ENCODE results near the gene ARPC4.

Gene ARPC4

DNA sequence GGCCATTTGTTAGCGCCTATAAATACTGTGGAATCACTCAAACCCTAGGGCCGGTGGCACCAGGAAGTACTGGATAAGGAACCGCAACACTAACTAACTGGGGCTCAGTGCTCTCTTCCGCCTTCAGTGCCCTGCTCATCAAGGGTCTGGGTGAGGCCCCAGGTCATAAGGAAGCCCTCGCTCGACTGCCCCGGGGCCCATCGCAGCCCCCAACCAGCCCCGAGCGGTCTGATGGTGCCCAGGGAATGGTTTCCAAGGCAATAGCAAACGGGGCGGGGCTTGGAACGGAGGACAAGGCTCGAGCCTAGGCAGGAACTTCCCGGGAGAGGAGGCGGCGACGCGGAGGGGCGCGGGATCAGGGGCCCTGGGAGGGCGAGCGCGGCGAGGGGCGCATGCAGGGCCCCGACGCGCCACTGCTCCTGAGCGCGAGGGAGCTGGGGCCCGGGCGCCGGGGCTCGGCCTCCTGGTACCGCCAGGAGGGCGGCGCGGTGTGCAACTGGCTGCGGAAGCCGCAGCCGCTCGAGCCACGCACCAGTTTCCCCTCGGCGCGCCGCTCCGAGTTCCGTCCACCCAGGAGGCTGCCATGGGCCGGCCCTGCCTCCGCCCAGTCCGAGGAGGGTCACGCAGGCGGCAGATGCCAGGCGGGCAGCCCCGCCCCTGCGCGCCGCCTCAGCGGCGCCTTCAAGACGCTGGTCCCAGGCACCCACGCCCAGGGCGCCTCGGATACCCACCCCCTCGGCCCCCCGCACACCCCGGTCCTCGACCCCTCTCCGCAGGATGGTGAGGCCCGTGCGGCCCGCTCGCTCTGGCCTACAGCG is 16.9 kb downstream of the ARPC4 start, which contains the start of gene TTLL3:
TSS of gene TTLL3 (plus strand) at position 648 of the 818 bp plus-strand sequence. CDS start 400 bp downstream, outside the sequence.
- ATAC-seq, result peak; percentile 81
- TF ChIP-seq BACH2 (CRISPR knock-in tag; IDR thresholded peaks at IDR 0.05; ENCODE audit: borderline replicate concordance) (no peak), RARB (CRISPR knock-in tag; IDR thresholded peaks at IDR 0.05) (no peak), ARNTL (CRISPR knock-in tag; IDR thresholded peaks at IDR 0.05; ENCODE audit: borderline replicate concordance, low read depth) (peak; percentile 10; the same call in 1 of the 2 replicates), TOX (CRISPR knock-in tag; IDR thresholded peaks at IDR 0.05; ENCODE audit: borderline replicate concordance) (no peak), ZNF70 (CRISPR knock-in tag; IDR thresholded peaks at IDR 0.05) (0 out of 2 replicates have a peak, but pooled peaks have one; percentile 7), ZC3H10 (CRISPR knock-in tag; IDR thresholded peaks at IDR 0.05) (0 out of 2 replicates have a peak, but pooled peaks have one; percentile 48)

DNA sequence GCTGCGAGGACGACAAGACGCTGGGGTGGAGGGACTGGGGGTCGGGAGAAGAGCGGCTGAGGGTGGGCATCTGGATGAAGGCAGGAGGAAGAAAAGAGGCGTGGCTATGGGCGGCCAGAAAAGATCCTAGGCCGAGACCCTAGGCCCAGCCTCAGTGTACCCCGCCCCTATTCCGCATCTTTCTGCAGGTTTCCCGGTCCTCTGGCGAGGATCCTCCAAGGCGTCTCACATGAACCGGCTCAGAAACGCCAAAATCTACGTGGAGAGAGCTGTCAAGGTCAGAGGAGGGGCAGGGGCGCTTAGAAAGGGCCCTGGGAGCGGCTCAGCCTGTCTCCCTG is 17.5 kb downstream of the ARPC4 start:
- ATAC-seq, result no peak; the same call in 2 of the 3 replicates
- TF ChIP-seq ZNF565 (CRISPR knock-in tag; conservative IDR thresholded peaks at IDR 0.05; ENCODE audit: low read depth) (no peak), SNAI2 (CRISPR knock-in tag; IDR thresholded peaks at IDR 0.05) (no peak), TOX (CRISPR knock-in tag; IDR thresholded peaks at IDR 0.05; ENCODE audit: borderline replicate concordance) (no peak)

DNA sequence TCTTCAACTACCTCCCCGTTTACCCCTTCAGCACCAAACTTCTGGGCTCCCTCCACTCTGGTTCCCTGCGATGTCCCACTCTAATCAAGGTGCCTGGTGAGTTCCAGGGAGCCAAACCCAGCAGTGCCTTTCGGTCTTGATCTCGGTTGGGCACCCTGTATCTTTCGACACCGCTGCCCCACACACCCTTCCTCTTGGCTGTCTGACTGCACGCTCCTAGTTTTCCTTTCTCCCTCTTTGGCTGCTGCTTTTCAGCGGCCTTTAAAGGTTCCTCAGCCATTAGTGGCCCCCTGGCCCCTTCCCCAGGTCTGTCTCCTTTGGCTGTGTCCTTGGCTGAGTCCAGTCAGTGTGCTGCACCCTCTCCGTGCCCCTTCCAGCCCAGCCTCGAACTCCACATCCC is 18.0 kb downstream of the ARPC4 start:
- no peak for ATAC-seq
- TF ChIP-seq ZNF8 (CRISPR knock-in tag; IDR thresholded peaks at IDR 0.05) (no peak), CSDC2 (CRISPR knock-in tag; IDR thresholded peaks at IDR 0.05) (no peak), TOX (CRISPR knock-in tag; IDR thresholded peaks at IDR 0.05; ENCODE audit: borderline replicate concordance) (no peak)

DNA sequence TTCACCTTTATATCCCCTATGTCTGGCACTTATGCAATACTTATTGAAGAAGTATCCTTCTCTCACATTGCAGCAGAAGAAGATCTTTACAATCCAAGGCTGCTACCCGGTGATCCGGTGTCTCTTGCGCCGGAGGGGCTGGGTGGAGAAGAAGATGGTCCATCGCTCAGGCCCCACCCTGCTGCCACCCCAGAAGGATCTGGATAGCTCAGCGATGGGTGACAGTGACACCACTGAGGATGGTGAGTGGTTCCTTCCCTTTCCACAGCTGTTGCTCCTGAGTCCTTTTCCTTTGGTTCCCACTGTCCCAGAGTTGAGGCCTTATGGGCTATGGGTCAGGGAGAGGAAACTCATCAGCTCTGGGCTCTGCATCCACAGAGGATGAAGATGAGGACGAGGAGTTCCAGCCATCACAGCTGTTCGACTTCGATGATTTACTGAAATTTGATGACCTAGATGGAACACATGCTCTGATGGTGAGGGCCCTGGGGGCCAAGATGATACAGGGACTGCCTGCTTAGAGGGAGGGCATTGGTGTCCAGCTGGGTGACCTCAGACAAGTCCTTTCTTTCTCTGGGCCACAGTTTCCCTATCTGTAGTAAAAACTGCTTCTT is 20.1 kb downstream of the ARPC4 start:
- no peak for ATAC-seq
- no peak for TF ChIP-seq SNAI2 (CRISPR knock-in tag; IDR thresholded peaks at IDR 0.05)
- TF ChIP-seq TOX (CRISPR knock-in tag; IDR thresholded peaks at IDR 0.05; ENCODE audit: borderline replicate concordance), result no peak
- TF ChIP-seq, protein P1, sequence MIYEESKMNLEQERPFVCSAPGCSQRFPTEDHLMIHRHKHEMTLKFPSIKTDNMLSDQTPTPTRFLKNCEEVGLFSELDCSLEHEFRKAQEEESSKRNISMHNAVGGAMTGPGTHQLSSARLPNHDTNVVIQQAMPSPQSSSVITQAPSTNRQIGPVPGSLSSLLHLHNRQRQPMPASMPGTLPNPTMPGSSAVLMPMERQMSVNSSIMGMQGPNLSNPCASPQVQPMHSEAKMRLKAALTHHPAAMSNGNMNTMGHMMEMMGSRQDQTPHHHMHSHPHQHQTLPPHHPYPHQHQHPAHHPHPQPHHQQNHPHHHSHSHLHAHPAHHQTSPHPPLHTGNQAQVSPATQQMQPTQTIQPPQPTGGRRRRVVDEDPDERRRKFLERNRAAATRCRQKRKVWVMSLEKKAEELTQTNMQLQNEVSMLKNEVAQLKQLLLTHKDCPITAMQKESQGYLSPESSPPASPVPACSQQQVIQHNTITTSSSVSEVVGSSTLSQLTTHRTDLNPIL (CRISPR knock-in tag; IDR thresholded peaks at IDR 0.05; ENCODE audit: low read depth), result no peak
- TF ChIP-seq ZFP3 (CRISPR knock-in tag; IDR thresholded peaks at IDR 0.05), result no peak
- no peak for TF ChIP-seq TCF4 (CRISPR knock-in tag; IDR thresholded peaks at IDR 0.05; ENCODE audit: borderline replicate concordance)
- TF ChIP-seq, protein P2, sequence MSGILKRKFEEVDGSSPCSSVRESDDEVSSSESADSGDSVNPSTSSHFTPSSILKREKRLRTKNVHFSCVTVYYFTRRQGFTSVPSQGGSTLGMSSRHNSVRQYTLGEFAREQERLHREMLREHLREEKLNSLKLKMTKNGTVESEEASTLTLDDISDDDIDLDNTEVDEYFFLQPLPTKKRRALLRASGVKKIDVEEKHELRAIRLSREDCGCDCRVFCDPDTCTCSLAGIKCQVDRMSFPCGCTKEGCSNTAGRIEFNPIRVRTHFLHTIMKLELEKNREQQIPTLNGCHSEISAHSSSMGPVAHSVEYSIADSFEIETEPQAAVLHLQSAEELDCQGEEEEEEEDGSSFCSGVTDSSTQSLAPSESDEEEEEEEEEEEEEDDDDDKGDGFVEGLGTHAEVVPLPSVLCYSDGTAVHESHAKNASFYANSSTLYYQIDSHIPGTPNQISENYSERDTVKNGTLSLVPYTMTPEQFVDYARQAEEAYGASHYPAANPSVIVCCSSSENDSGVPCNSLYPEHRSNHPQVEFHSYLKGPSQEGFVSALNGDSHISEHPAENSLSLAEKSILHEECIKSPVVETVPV (CRISPR knock-in tag; IDR thresholded peaks at IDR 0.05), result no peak
- TF ChIP-seq, protein P3, sequence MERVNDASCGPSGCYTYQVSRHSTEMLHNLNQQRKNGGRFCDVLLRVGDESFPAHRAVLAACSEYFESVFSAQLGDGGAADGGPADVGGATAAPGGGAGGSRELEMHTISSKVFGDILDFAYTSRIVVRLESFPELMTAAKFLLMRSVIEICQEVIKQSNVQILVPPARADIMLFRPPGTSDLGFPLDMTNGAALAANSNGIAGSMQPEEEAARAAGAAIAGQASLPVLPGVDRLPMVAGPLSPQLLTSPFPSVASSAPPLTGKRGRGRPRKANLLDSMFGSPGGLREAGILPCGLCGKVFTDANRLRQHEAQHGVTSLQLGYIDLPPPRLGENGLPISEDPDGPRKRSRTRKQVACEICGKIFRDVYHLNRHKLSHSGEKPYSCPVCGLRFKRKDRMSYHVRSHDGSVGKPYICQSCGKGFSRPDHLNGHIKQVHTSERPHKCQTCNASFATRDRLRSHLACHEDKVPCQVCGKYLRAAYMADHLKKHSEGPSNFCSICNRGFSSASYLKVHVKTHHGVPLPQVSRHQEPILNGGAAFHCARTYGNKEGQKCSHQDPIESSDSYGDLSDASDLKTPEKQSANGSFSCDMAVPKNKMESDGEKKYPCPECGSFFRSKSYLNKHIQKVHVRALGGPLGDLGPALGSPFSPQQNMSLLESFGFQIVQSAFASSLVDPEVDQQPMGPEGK (CRISPR knock-in tag; IDR thresholded peaks at IDR 0.05; ENCODE audit: borderline replicate concordance), result no peak
- TF ChIP-seq ISL1 (CRISPR knock-in tag; IDR thresholded peaks at IDR 0.05), result no peak
- no peak for TF ChIP-seq OSR1 (CRISPR knock-in tag; IDR thresholded peaks at IDR 0.05)
- no peak for TF ChIP-seq ARNTL (CRISPR knock-in tag; IDR thresholded peaks at IDR 0.05; ENCODE audit: borderline replicate concordance, low read depth)
- no peak for TF ChIP-seq ZFP30 (CRISPR knock-in tag; IDR thresholded peaks at IDR 0.05)
- TF ChIP-seq CSDC2 (CRISPR knock-in tag; IDR thresholded peaks at IDR 0.05), result no peak
- no peak for TF ChIP-seq GLIS3 (CRISPR knock-in tag; IDR thresholded peaks at IDR 0.05)
- no peak for TF ChIP-seq ZNF565 (CRISPR knock-in tag; conservative IDR thresholded peaks at IDR 0.05; ENCODE audit: low read depth)
- TF ChIP-seq ZNF70 (CRISPR knock-in tag; IDR thresholded peaks at IDR 0.05), result no peak
- TF ChIP-seq ZNF8 (CRISPR knock-in tag; IDR thresholded peaks at IDR 0.05), result no peak
- no peak for TF ChIP-seq ESRRG (CRISPR knock-in tag; IDR thresholded peaks at IDR 0.05)
- TF ChIP-seq, protein P4, sequence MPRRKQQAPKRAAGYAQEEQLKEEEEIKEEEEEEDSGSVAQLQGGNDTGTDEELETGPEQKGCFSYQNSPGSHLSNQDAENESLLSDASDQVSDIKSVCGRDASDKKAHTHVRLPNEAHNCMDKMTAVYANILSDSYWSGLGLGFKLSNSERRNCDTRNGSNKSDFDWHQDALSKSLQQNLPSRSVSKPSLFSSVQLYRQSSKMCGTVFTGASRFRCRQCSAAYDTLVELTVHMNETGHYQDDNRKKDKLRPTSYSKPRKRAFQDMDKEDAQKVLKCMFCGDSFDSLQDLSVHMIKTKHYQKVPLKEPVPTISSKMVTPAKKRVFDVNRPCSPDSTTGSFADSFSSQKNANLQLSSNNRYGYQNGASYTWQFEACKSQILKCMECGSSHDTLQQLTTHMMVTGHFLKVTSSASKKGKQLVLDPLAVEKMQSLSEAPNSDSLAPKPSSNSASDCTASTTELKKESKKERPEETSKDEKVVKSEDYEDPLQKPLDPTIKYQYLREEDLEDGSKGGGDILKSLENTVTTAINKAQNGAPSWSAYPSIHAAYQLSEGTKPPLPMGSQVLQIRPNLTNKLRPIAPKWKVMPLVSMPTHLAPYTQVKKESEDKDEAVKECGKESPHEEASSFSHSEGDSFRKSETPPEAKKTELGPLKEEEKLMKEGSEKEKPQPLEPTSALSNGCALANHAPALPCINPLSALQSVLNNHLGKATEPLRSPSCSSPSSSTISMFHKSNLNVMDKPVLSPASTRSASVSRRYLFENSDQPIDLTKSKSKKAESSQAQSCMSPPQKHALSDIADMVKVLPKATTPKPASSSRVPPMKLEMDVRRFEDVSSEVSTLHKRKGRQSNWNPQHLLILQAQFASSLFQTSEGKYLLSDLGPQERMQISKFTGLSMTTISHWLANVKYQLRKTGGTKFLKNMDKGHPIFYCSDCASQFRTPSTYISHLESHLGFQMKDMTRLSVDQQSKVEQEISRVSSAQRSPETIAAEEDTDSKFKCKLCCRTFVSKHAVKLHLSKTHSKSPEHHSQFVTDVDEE (CRISPR knock-in tag; IDR thresholded peaks at IDR 0.05), result no peak
